Measurements from ENCODE around the gene APBA1.

APBA1 gene

DNA sequence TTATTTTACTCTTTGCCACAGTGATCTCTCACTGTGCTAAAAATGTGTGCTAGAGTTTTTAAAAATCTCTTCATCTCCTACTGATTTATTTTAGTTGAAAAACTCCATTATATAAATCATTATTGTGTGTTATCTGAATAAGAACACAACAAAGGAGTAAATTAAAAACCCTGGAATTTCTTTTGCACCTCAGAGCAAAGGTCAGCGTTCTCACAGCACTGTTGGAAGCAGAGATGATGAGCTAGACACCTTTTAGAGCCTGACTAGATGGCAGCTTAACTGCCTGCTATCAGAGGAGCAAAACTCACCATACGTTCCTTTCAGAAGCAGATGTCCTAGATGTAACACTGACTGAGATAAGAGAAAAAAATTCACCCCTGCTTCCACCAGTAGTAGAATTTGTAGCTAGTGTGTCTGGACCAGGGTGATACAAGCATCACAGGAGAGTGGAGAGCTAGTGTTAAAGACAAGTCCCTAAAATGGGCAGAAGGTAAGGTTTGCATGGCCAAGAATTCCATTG, 200.0 kb downstream of the APBA1 start:
- no peaks in the 10 kb centered on the region for H3K27me3 ChIP-seq (ENCODE audit: control insufficient read depth, insufficient read depth, low read length, poor library complexity, severe bottlenecking)
- peaks cover 12% of the 10 kb centered on the region for H3K4me1 ChIP-seq (ENCODE audit: control insufficient read depth, insufficient read depth, low read length)
- no peak overlapping the region for H3K27ac ChIP-seq (ENCODE audit: insufficient read depth, low read depth, low read length, poor library complexity, severe bottlenecking)
- no peaks in the 10 kb centered on the region for H3K36me3 ChIP-seq (ENCODE audit: control insufficient read depth, insufficient read depth, low read length)
- H3K9me3 ChIP-seq (ENCODE audit: control insufficient read depth, low read length) = no peaks in the 10 kb centered on the region
- WGBS, 2 experiments = 52 to 61% methylated on average over 2 of the region's 2 CpGs
- no peak overlapping the region for H3K4me3 ChIP-seq (ENCODE audit: insufficient read depth, low read depth, low read length)

- Histone ChIP-seq H3K4me1 (ENCODE audit: control insufficient read depth, insufficient read depth, low read length) (peaks cover 12% of the 10 kb centered on the region), H3K27me3 (ENCODE audit: control insufficient read depth, insufficient read depth, low read length, poor library complexity, severe bottlenecking) (no peaks in the 10 kb centered on the region), H3K27ac (ENCODE audit: insufficient read depth, low read depth, low read length, poor library complexity, severe bottlenecking) (no peak overlapping the region), H3K4me3 (ENCODE audit: insufficient read depth, low read depth, low read length) (no peak overlapping the region), H3K36me3 (ENCODE audit: control insufficient read depth, insufficient read depth, low read length) (no peaks in the 10 kb centered on the region), H3K9me3 (ENCODE audit: control insufficient read depth, low read length) (no peaks in the 10 kb centered on the region)
- WGBS, 2 experiments = 55 to 70% methylated on average over 2 of the region's 2 CpGs
These were observed 200.7 kb downstream of the APBA1 start for GRCh38 chr9:69471433-69471832.

- Histone ChIP-seq H3K36me3 (ENCODE audit: control insufficient read depth, insufficient read depth, low read length) (no peaks in the 10 kb centered on the region), H3K27ac (ENCODE audit: insufficient read depth, low read depth, low read length, poor library complexity, severe bottlenecking) (no peak overlapping the region), H3K9me3 (ENCODE audit: control insufficient read depth, low read length) (no peaks in the 10 kb centered on the region), H3K27me3 (ENCODE audit: control insufficient read depth, insufficient read depth, low read length, poor library complexity, severe bottlenecking) (no peaks in the 10 kb centered on the region), H3K4me3 (ENCODE audit: insufficient read depth, low read depth, low read length) (no peak overlapping the region), H3K4me1 (ENCODE audit: control insufficient read depth, insufficient read depth, low read length) (peaks cover 6% of the 10 kb centered on the region)
- WGBS, 2 experiments = 95% methylated on average over 8 to 9 of the region's 9 CpGs
These were observed 201.8 kb downstream of the APBA1 start for GRCh38 chr9:69470186-69470977.

- H3K27ac ChIP-seq (ENCODE audit: insufficient read depth, low read depth, low read length, poor library complexity, severe bottlenecking) = no peak overlapping the region
- H3K4me3 ChIP-seq (ENCODE audit: insufficient read depth, low read depth, low read length) = no peak overlapping the region
- H3K9me3 ChIP-seq (ENCODE audit: control insufficient read depth, low read length) = no peaks in the 10 kb centered on the region
- H3K27me3 ChIP-seq (ENCODE audit: control insufficient read depth, insufficient read depth, low read length, poor library complexity, severe bottlenecking) = no peaks in the 10 kb centered on the region
- no peaks in the 10 kb centered on the region for H3K36me3 ChIP-seq (ENCODE audit: control insufficient read depth, insufficient read depth, low read length)
- H3K4me1 ChIP-seq (ENCODE audit: control insufficient read depth, insufficient read depth, low read length) = peaks cover 6% of the 10 kb centered on the region
These were observed 203.0 kb downstream of the APBA1 start for GRCh38 chr9:69469136-69469535.

DNA sequence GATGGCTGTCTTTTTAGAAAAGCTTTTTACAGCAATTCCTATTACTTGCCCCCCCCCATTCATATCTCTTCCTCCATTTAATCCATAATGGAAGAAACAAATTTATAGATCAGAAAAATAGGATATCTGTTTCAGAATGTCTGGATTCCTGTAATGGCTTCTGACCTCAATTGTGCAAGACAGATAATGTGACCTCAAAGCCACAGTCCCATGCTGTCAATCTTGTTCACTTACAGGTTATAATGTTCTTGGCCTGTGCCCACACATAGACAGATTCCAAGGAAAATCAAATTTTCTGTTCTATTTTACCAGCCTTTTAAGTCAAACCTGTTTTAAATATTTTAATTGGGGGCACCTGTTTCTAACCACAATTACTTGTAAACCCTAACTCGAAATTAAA, 203.8 kb downstream of the APBA1 start:
- H3K27ac ChIP-seq (ENCODE audit: insufficient read depth, low read depth, low read length, poor library complexity, severe bottlenecking) = no peak overlapping the region
- 80% methylated on average over 1 of the region's 1 CpG; no CpG with 5 or more reads in 1 of the 2 experiments for WGBS, 2 experiments
- no peaks in the 10 kb centered on the region for H3K36me3 ChIP-seq (ENCODE audit: control insufficient read depth, insufficient read depth, low read length)
- no peaks in the 10 kb centered on the region for H3K9me3 ChIP-seq (ENCODE audit: control insufficient read depth, low read length)
- H3K27me3 ChIP-seq (ENCODE audit: control insufficient read depth, insufficient read depth, low read length, poor library complexity, severe bottlenecking) = no peaks in the 10 kb centered on the region
- H3K4me3 ChIP-seq (ENCODE audit: insufficient read depth, low read depth, low read length) = no peak overlapping the region
- H3K4me1 ChIP-seq (ENCODE audit: control insufficient read depth, insufficient read depth, low read length) = peaks cover 11% of the 10 kb centered on the region

- Histone ChIP-seq H3K4me3 (ENCODE audit: insufficient read depth, low read depth, low read length) (no peak overlapping the region), H3K36me3 (ENCODE audit: control insufficient read depth, insufficient read depth, low read length) (no peaks in the 10 kb centered on the region), H3K4me1 (ENCODE audit: control insufficient read depth, insufficient read depth, low read length) (peaks cover 8% of the 10 kb centered on the region), H3K27me3 (ENCODE audit: control insufficient read depth, insufficient read depth, low read length, poor library complexity, severe bottlenecking) (no peaks in the 10 kb centered on the region), H3K9me3 (ENCODE audit: control insufficient read depth, low read length) (no peaks in the 10 kb centered on the region), H3K27ac (ENCODE audit: insufficient read depth, low read depth, low read length, poor library complexity, severe bottlenecking) (no peak overlapping the region)
- 93% methylated on average over 8 of the region's 8 CpGs for whole genome bisulfite sequencing, 2 experiments
These were observed 206.0 kb downstream of the APBA1 start for GRCh38 chr9:69466151-69466550.

GRCh38 chr9:69465473-69465872, 206.7 kb downstream of the APBA1 start:
- WGBS, 2 experiments = 92 to 95% methylated on average over 3 of the region's 3 CpGs
- H3K4me1 ChIP-seq (ENCODE audit: control insufficient read depth, insufficient read depth, low read length) = peaks cover 8% of the 10 kb centered on the region
- no peaks in the 10 kb centered on the region for H3K27me3 ChIP-seq (ENCODE audit: control insufficient read depth, insufficient read depth, low read length, poor library complexity, severe bottlenecking)
- H3K36me3 ChIP-seq (ENCODE audit: control insufficient read depth, insufficient read depth, low read length) = no peaks in the 10 kb centered on the region
- no peak overlapping the region for H3K27ac ChIP-seq (ENCODE audit: insufficient read depth, low read depth, low read length, poor library complexity, severe bottlenecking)
- no peak overlapping the region for H3K4me3 ChIP-seq (ENCODE audit: insufficient read depth, low read depth, low read length)
- no peaks in the 10 kb centered on the region for H3K9me3 ChIP-seq (ENCODE audit: control insufficient read depth, low read length)

DNA sequence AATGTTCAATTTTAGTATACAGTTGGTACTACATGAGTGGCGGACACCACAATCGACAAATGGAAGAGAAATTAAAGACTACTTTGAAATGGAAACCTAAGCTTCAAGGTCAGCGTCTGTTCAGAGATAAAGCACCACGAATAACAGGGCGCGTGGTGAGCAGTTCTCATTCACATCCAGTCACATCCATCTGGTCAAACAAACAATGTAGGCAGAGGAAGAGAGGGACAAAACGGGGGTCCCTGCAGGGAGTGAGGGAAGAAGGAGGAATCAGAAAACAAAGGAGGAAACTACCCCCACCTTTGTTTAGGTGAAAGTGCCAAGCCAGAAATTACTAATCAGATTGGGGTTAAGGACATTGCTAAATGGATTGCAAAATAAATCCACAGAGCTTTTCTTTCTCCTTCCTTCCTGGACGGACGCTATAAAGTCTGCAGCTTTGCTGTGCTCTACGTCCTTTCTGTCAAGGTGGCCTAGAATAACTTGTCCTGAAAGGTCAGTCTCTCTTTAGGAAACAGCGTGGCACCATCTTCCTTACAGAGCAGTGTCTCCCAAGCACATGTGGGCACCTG, 208.6 kb downstream of the APBA1 start:
- Histone ChIP-seq H3K27ac (ENCODE audit: insufficient read depth, low read depth, low read length, poor library complexity, severe bottlenecking) (no peak overlapping the region), H3K4me1 (ENCODE audit: control insufficient read depth, insufficient read depth, low read length) (peaks cover 8% of the 10 kb centered on the region), H3K4me3 (ENCODE audit: insufficient read depth, low read depth, low read length) (no peak overlapping the region), H3K9me3 (ENCODE audit: control insufficient read depth, low read length) (no peaks in the 10 kb centered on the region), H3K36me3 (ENCODE audit: control insufficient read depth, insufficient read depth, low read length) (no peaks in the 10 kb centered on the region), H3K27me3 (ENCODE audit: control insufficient read depth, insufficient read depth, low read length, poor library complexity, severe bottlenecking) (no peaks in the 10 kb centered on the region)
- 52 to 61% methylated on average over 8 to 11 of the region's 11 CpGs for WGBS, 2 experiments

DNA sequence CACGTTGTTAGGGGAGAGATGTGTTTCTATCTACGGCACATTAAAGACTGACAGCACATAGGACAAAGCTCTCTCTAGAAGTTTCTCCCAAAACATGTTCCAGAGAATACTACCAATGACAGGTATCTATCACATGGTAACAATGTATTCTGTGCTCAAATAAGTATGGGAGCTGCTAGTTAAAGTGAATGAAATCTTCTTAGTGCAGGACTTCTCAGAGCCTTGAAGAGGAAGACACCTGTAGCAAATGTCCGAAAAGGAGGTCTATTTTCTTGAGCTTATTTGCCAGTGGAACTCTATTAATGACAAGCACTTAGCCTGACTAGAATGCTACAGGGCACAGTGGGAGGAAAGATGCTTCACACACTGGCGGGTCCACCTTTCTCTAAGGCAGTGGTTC, 209.8 kb downstream of the APBA1 start:
- WGBS, 2 experiments = 85 to 95% methylated on average over 4 of the region's 4 CpGs
- Histone ChIP-seq H3K27me3 (ENCODE audit: control insufficient read depth, insufficient read depth, low read length, poor library complexity, severe bottlenecking) (no peaks in the 10 kb centered on the region), H3K4me1 (ENCODE audit: control insufficient read depth, insufficient read depth, low read length) (peaks cover 8% of the 10 kb centered on the region), H3K4me3 (ENCODE audit: insufficient read depth, low read depth, low read length) (no peak overlapping the region), H3K27ac (ENCODE audit: insufficient read depth, low read depth, low read length, poor library complexity, severe bottlenecking) (no peak overlapping the region), H3K9me3 (ENCODE audit: control insufficient read depth, low read length) (no peaks in the 10 kb centered on the region), H3K36me3 (ENCODE audit: control insufficient read depth, insufficient read depth, low read length) (no peaks in the 10 kb centered on the region)

GRCh38 chr9:69461103-69461887, 210.9 kb downstream of the APBA1 start:
- H3K9me3 ChIP-seq (ENCODE audit: control insufficient read depth, low read length) = no peaks in the 10 kb centered on the region
- no peak overlapping the region for H3K4me3 ChIP-seq (ENCODE audit: insufficient read depth, low read depth, low read length)
- no peaks in the 10 kb centered on the region for H3K27me3 ChIP-seq (ENCODE audit: control insufficient read depth, insufficient read depth, low read length, poor library complexity, severe bottlenecking)
- WGBS, 2 experiments = 91 to 96% methylated on average over 6 of the region's 6 CpGs
- no peaks in the 10 kb centered on the region for H3K36me3 ChIP-seq (ENCODE audit: control insufficient read depth, insufficient read depth, low read length)
- no peak overlapping the region for H3K27ac ChIP-seq (ENCODE audit: insufficient read depth, low read depth, low read length, poor library complexity, severe bottlenecking)
- H3K4me1 ChIP-seq (ENCODE audit: control insufficient read depth, insufficient read depth, low read length) = peaks cover 8% of the 10 kb centered on the region

Data from ectodermal cell (in vitro differentiated cells).